GM12865 (cell line): Measurements from ENCODE around the gene C11orf52.

ENCODE experiments used
- DNase-seq: peaks from one replicate; pipeline ENCODE4 v3.0.0; 2010; ENCODE audit warnings: low read depth
- H3K4me3 ChIP-seq: 2 replicates; pipeline ENCODE4 v1.5.1; 2011; ENCODE audit warnings: mild to moderate bottlenecking, low read depth, low read length, control low read depth
- CTCF ChIP-seq: IDR thresholded peaks from 2 replicates; pipeline ENCODE4 v1.5.1; 2011; ENCODE audit warnings: low read length, control low read depth, low read depth, inconsistent platforms; ENCODE audit not compliant: insufficient read depth; ENCODE audit errors: missing control alignments

The C11orf52 gene

DNA sequence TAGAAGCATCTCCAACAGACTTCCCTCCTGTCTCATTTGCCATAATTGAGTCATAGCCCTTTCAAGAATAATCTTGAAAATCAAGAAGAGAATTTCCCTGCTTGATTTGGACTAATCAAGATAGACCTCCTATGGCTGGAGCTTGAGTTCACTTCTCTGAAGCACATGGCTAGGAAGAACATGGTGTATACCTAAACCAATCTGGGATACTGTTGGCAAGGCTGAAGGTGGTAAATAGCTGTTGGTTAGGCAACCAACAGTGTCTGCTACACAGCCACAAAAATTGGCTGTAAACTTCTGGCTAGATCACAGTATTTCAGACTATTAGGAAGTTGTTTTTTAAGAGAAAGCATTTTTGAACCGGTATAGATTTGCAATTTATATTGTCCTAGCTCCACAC, 12.0 kb upstream of the C11orf52 start:
- no peak for TF ChIP-seq CTCF
- no peak for DNase-seq
- no peak overlapping the region for H3K4me3 ChIP-seq

DNA sequence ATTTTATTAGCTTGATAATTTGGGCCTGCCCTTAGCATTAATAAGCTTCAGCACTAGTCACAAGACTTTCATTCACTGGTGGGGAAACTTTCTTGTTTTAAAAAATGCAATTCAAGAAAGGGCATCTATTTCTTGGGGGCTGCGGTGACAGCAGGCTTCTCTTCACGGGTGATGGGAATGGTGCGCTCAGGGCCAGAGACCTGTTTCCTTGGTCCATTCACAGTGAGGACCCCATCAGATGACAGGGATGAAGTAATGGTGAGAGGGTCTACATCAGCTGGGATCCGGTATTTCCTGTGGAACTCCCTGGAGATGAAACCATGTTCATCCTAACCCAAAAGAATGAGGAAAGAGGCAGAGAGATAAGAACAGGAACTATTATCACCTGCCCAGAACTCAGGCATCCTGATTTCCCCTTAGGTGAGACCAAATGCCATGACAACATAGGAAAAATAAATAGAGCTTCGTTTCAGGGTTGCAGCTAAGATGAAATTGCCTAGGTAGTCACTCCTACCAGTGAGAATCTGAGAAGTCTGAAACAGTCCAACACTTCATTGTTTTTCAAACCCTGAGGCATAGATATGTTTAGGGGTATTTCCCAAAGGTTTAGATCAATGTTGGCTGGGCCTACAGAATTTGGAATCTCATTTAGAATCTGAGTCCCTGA, 9.9 kb upstream of the C11orf52 start:
- H3K4me3 ChIP-seq = no peak overlapping the region
- TF ChIP-seq CTCF = no peak
- no peak for DNase-seq

DNA sequence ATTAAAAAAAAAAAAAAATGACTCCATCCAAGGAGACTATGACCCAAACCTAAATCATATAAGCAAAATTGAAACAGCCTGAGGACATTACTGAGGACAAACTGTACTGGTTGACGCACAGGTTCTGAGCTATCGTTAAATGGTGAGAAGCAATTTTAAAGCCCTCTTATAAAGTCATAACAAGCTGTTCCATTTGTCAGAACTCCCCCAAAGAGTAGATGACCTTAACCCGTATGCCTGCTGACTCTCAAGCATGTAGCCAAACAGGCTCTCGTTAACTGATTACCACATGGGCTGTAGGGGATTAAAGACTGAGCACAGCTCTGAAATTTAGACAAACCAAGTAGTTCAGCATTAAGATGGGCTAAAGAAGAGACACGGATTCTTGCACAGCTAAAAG, 9.3 kb upstream of the C11orf52 start:
- TF ChIP-seq CTCF = no peak
- no peak for DNase-seq

DNA sequence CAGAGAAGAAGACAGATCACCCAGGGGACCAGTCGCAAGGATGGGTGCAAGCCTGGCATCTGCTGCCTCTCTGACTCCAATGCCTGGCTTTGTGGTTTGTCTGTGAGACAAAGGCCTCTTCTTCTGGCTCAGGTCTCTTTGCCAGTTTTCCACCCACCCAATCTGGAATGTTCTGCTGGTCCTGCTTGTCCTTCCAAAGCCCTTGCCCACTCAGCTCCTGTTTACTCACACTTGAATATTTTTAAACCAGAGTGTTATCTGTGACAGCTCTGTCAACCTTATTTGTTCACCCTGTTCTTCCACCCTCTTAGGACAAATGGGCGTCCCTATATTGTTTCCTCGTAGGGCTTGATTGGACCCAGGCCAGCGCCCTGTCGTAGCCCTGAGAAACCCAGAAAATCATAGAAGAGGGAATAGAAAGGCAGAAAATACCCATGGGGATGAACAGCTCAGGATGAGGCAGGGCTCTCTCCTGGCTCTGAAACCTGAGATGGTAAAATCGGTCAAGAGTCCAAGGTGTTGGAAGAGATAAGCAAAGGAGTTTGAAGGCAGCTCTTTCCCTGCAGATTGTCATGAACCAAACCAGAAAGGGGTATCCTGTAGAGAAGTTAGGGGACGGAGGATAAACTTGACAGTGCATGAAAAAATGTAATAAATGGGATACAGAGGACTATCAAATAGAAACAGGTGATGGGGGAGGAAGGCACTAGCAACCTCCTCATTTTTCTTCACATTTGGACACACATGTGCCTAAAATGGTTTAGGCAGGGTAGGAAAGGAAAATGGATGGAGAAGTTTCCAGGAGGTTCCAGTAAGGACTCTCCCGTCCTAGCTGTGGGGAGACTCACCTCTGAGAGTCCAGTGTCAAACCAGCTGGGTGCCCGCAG, 7.8 kb upstream of the C11orf52 start:
- no peak for DNase-seq
- no peak for TF ChIP-seq CTCF
- H3K4me3 ChIP-seq = no peak overlapping the region

More for the DNA sequence above, 9.3 kb upstream of the C11orf52 start:
- no peak overlapping the region for H3K4me3 ChIP-seq

GRCh38 chr11:111911563-111912401, 6.9 kb upstream of the C11orf52 start, which contains the start of gene CRYAB:
Gene CRYAB, minus strand, starts transcription at chr11:111911770. Its CDS starts 46 bp downstream, at chr11:111911724.
- no peak for TF ChIP-seq CTCF
- no peak for DNase-seq
- no peak within 1 kb of the TSS for H3K4me3 ChIP-seq

GRCh38 chr11:111912535-111912934, 6.2 kb upstream of the C11orf52 start, which contains the start of gene HSPB2:
Gene HSPB2, plus strand, starts transcription at chr11:111912734. Its CDS starts 96 bp downstream, at chr11:111912830.
- H3K4me3 ChIP-seq = no peak within 1 kb of the TSS
- DNase-seq = no peak
- no peak for TF ChIP-seq CTCF
